ENCODE measurements around the gene TPRN. TPM values are rescaled to one million over a fixed set of nuclear protein-coding genes. Genes with fewer than 3 reads are reported as not detected.
A peak's percentile ranks its signal among the peaks of the same experiment; 100 is the strongest.

The TPRN gene
- total and polyA plus RNA-seq, 3 experiments from 2014 or later, result 0.76 to 15.1 (median 14.1) TPM

DNA sequence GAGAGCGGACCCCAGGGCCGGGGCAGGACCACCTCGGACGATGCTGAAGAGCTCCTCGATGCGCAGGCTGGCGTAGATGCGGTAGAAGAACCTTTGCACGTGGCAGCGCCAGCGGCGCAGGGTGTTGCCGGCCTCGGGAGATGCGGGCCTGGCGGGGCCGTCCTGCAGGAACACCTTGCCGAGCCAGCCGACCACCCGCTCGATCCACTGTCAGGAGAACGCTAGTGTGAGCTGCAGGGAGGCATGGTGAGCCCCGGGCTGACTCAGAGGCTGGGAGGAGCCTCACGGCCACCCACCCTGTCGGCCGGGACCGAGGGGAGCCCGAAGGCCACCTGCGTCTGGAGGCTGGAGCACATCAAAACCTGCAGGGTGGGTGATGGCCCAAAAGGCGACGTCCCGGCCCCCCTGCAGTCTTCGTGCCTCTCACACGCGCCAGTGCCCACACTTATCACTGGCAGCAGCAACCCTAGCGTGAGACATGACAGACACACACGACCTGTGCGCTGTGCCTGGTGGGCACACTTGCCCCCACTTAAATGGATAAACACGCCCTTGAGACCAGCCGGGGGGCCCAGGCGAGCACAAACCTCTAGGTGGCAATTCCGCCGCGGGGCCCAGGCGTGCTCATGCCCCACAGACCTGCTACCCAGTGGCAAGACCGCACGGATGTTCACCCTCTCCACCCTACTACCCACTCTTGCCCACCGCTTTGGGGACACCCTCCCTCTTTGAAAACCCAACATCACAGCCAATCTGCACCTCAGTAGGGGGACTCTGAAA lies 15.5 kb downstream of the TPRN start:
- peak overlapping the region in 1 of 8 donors; percentile 57 for H3K27ac Mint-ChIP-seq
- CTCF ChIA-PET, result no interaction called here

DNA sequence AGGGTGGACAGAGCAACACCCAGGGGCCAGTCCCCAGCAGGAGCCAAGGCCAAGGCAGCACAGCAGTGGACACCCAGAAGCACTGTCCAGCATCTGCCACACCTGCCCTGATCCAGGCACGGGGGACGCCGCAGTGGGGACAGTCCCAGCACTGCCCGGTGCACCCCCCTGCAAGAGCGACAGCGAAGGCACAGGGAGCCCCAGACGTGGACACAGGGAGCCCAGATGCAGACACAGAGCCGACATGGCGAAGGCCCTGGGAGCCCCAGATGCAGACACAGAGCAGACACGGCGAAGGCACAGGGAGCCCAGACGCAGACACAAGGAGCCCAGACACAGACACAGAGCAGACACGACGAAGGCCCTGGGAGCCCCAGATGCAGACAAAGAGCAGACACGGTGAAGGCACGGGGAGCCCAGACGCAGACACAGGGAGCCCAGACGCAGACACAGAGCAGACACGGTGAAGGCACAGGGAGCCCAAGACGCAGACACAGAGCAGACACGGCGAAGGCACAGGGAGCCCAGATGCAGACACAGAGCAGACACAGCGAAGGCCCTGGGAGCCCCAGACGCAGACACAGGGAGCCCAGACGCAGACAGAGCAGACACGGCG lies 16.5 kb downstream of the TPRN start:
- Histone ChIP-seq H3K36me3 (ENCODE audit: insufficient read depth, low read length) (peaks cover 8% of the 10 kb centered on the region), H3K4me1 (ENCODE audit: insufficient read depth, low read length) (peaks cover 22% of the 10 kb centered on the region), H3K27ac (ENCODE audit: low read depth, low read length) (no peak overlapping the region), H3K9me3 (ENCODE audit: low read length) (no peaks in the 10 kb centered on the region), H3K4me3 (ENCODE audit: low read length) (no peak overlapping the region), H3K27me3 (ENCODE audit: insufficient read depth, low read length, poor library complexity, severe bottlenecking) (no peaks in the 10 kb centered on the region)
- H3K9me3 Mint-ChIP-seq, result no peaks in the 10 kb centered on the region
- H3K27me3 Mint-ChIP-seq, result no peaks in the 10 kb centered on the region
- DNase-seq, result no peak
- POLR2A ChIA-PET, result no interaction called here
- CTCF ChIA-PET, result no interaction called here
- peaks cover 0 to 80% (median 8%) of the 10 kb centered on the region in 3 donors for H3K36me3 Mint-ChIP-seq
- H3K4me3 Mint-ChIP-seq, result peak overlapping the region in 2 of 7 donors; percentile 36 to 78
- peaks cover 21 to 41% (median 24%) of the 10 kb centered on the region in 3 donors for H3K4me1 Mint-ChIP-seq
- peak overlapping the region in 1 of 8 donors; percentile 47 for H3K27ac Mint-ChIP-seq

More for the DNA sequence above, 15.5 kb downstream of the TPRN start:
- Histone ChIP-seq H3K4me3 (ENCODE audit: low read length) (no peak overlapping the region), H3K27me3 (ENCODE audit: insufficient read depth, low read length, poor library complexity, severe bottlenecking) (no peaks in the 10 kb centered on the region), H3K4me1 (ENCODE audit: insufficient read depth, low read length) (peaks cover 32% of the 10 kb centered on the region), H3K9me3 (ENCODE audit: low read length) (no peaks in the 10 kb centered on the region), H3K27ac (ENCODE audit: low read depth, low read length) (no peak overlapping the region), H3K36me3 (ENCODE audit: insufficient read depth, low read length) (peaks cover 8% of the 10 kb centered on the region)
- DNase-seq, result no peak
- no peaks in the 10 kb centered on the region for H3K9me3 Mint-ChIP-seq
- peak overlapping the region in 1 of 7 donors; percentile 13 for H3K4me3 Mint-ChIP-seq
- peaks cover 28 to 48% (median 29%) of the 10 kb centered on the region in 3 donors for H3K4me1 Mint-ChIP-seq
- POLR2A ChIA-PET, result no interaction called here
- no peaks in the 10 kb centered on the region for H3K27me3 Mint-ChIP-seq
- peaks cover 0 to 77% (median 8%) of the 10 kb centered on the region in 3 donors for H3K36me3 Mint-ChIP-seq

DNA sequence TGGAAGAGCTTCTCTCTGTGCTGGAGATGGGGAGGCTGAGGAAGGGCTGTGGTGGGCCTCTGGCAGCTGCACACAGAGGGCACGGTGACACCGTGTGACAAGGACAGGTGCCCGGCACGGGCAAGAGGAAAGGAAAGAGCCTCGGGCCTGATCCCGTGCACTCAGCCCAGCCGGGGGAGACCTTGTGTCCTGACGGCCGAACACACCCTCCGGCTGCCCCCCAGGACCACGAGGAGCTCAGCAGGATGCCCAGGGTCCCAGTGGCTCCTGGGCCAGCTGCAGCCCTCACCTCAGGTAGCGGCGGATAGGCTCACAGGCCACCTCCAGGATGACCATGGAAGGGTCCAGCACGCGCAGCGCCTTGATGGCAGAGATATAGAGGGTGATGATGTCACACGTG lies 17.7 kb downstream of the TPRN start:
- H3K27ac Mint-ChIP-seq, result peak overlapping the region in 1 of 8 donors; percentile 48
- DNase-seq, result no peak
- no peak overlapping the region for H3K4me3 Mint-ChIP-seq
- no peaks in the 10 kb centered on the region for H3K27me3 Mint-ChIP-seq
- H3K9me3 ChIP-seq (ENCODE audit: low read length), result no peaks in the 10 kb centered on the region
- H3K4me3 ChIP-seq (ENCODE audit: low read length), result no peak overlapping the region
- peaks cover 8% of the 10 kb centered on the region for H3K36me3 ChIP-seq (ENCODE audit: insufficient read depth, low read length)
- peaks cover 0 to 79% (median 8%) of the 10 kb centered on the region in 3 donors for H3K36me3 Mint-ChIP-seq
- no peak overlapping the region for H3K27ac ChIP-seq (ENCODE audit: low read depth, low read length)
- H3K9me3 Mint-ChIP-seq, result no peaks in the 10 kb centered on the region
- H3K4me1 Mint-ChIP-seq, result peaks cover 18 to 32% (median 20%) of the 10 kb centered on the region in 3 donors
- CTCF ChIA-PET, result no interaction called here
- POLR2A ChIA-PET, result interaction anchor here (1.1 kb wide), 1 partner anchor 17 kb away, joined by 3 read pairs; no protein-coding TSS in a partner anchor
- H3K4me1 ChIP-seq (ENCODE audit: insufficient read depth, low read length), result peaks cover 20% of the 10 kb centered on the region
- H3K27me3 ChIP-seq (ENCODE audit: insufficient read depth, low read length, poor library complexity, severe bottlenecking), result no peaks in the 10 kb centered on the region

DNA sequence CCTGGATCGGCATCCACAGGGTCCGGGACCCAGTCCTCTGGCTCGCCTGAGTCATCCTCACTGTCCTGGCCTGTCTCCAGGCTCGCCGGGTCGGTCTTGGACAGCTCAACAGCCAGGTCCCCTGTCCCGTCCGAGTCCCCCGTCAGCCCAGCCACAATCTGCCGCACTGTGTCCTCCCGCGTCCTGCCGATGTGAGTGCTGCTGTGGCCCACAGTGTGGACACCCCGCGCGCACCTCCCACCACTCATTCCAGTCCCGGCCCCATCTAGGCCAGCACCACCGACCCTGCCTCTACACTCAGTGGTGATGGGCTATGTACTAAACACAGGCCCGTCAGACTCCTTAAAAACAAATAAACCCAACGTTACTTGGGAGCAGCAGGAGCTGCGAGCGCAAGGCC lies 18.9 kb downstream of the TPRN start:
- Mint-ChIP-seq H3K4me3 (peak overlapping the region in 1 of 7 donors; percentile 35), H3K36me3 (peaks cover 0 to 80% (median 6%) of the 10 kb centered on the region in 3 donors), H3K4me1 (peaks cover 7 to 21% (median 9%) of the 10 kb centered on the region in 3 donors), H3K9me3 (no peaks in the 10 kb centered on the region), H3K27ac (no peak overlapping the region), H3K27me3 (no peaks in the 10 kb centered on the region)
- POLR2A ChIA-PET, result no interaction called here
- no peaks in the 10 kb centered on the region for H3K27me3 ChIP-seq (ENCODE audit: insufficient read depth, low read length, poor library complexity, severe bottlenecking)
- CTCF ChIA-PET, result no interaction called here
- H3K4me3 ChIP-seq (ENCODE audit: low read length), result no peak overlapping the region
- peaks cover 9% of the 10 kb centered on the region for H3K4me1 ChIP-seq (ENCODE audit: insufficient read depth, low read length)
- H3K27ac ChIP-seq (ENCODE audit: low read depth, low read length), result no peak overlapping the region
- DNase-seq, result no peak
- peaks cover 8% of the 10 kb centered on the region for H3K36me3 ChIP-seq (ENCODE audit: insufficient read depth, low read length)
- H3K9me3 ChIP-seq (ENCODE audit: low read length), result no peaks in the 10 kb centered on the region

DNA sequence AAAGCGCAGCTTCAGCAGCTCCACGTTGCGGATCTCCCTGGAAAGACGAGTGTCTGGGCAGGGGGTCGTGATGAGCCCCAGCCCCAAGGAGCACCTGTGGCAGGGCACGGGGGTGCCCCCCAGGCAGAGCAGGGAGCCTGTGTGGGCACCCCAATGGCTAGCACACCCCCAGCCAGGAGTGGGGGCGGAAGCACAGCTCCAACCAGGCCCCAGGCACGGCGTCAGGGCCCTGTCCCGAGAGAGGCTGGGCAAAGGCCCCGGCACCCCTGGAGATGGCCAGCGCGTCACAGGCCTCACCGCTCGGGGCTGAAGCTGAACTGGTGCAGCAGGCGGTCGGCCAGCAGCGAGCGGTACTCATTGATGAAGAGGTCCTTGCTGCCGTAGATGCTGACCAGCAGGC lies 20.1 kb downstream of the TPRN start:
- Mint-ChIP-seq H3K4me1 (peaks cover 4 to 17% (median 5%) of the 10 kb centered on the region in 3 donors), H3K9me3 (no peaks in the 10 kb centered on the region), H3K4me3 (no peak overlapping the region), H3K36me3 (peaks cover 0 to 72% (median 6%) of the 10 kb centered on the region in 3 donors), H3K27ac (no peak overlapping the region), H3K27me3 (no peaks in the 10 kb centered on the region)
- no peaks in the 10 kb centered on the region for H3K4me1 ChIP-seq (ENCODE audit: insufficient read depth, low read length)
- DNase-seq, result no peak
- H3K36me3 ChIP-seq (ENCODE audit: insufficient read depth, low read length), result peaks cover 8% of the 10 kb centered on the region
- no peak overlapping the region for H3K27ac ChIP-seq (ENCODE audit: low read depth, low read length)
- no peaks in the 10 kb centered on the region for H3K27me3 ChIP-seq (ENCODE audit: insufficient read depth, low read length, poor library complexity, severe bottlenecking)
- ChIA-PET POLR2A (interaction anchor here (1.2 kb wide), 1 partner anchor 8 kb away, joined by 4 read pairs; no protein-coding TSS in a partner anchor), CTCF (interaction anchor here (0.5 kb wide), 1 partner anchor 53 kb away, joined by 3 read pairs; no protein-coding TSS in a partner anchor)
- no peaks in the 10 kb centered on the region for H3K9me3 ChIP-seq (ENCODE audit: low read length)
- H3K4me3 ChIP-seq (ENCODE audit: low read length), result no peak overlapping the region

DNA sequence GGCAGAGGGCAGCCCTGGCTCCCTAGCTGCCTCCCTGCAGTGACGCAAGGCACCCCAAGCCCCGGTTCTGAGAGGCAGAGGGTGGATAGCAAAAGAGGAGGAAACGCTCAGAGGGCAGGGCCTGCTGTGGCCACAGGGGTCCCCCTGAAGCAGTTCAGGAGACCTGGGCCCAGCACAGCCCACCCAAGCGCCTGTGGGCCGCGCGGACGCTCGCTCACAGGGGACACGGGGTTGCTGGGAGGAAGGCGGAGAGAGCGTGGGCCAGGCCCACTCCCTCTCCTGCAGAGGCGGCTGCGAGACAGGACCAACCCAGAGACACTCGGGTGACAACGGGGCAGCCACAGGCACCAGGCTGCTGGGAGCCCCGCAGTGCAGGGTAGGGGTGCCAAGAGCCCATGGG lies 20.8 kb downstream of the TPRN start:
- no peaks in the 10 kb centered on the region for H3K9me3 ChIP-seq (ENCODE audit: low read length)
- no peak overlapping the region for H3K27ac Mint-ChIP-seq
- H3K4me1 ChIP-seq (ENCODE audit: insufficient read depth, low read length), result no peaks in the 10 kb centered on the region
- DNase-seq, result no peak
- no peak overlapping the region for H3K4me3 Mint-ChIP-seq
- no peaks in the 10 kb centered on the region for H3K27me3 Mint-ChIP-seq
- peaks cover 4 to 13% (median 5%) of the 10 kb centered on the region in 3 donors for H3K4me1 Mint-ChIP-seq
- POLR2A ChIA-PET, result interaction anchor here (1.2 kb wide), 1 partner anchor 9 kb away, joined by 4 read pairs; no protein-coding TSS in a partner anchor
- no peaks in the 10 kb centered on the region for H3K27me3 ChIP-seq (ENCODE audit: insufficient read depth, low read length, poor library complexity, severe bottlenecking)
- no peaks in the 10 kb centered on the region for H3K9me3 Mint-ChIP-seq
- H3K36me3 Mint-ChIP-seq, result peaks cover 0 to 67% (median 6%) of the 10 kb centered on the region in 3 donors
- H3K27ac ChIP-seq (ENCODE audit: low read depth, low read length), result no peak overlapping the region
- CTCF ChIA-PET, result interaction anchor here (0.9 to 1.5 kb wide), 2 partner anchors 9 to 47 kb away, joined by 3 read pairs; partner anchors contain the start of gene RNF224
- no peak overlapping the region for H3K4me3 ChIP-seq (ENCODE audit: low read length)
- peaks cover 8% of the 10 kb centered on the region for H3K36me3 ChIP-seq (ENCODE audit: insufficient read depth, low read length)

DNA sequence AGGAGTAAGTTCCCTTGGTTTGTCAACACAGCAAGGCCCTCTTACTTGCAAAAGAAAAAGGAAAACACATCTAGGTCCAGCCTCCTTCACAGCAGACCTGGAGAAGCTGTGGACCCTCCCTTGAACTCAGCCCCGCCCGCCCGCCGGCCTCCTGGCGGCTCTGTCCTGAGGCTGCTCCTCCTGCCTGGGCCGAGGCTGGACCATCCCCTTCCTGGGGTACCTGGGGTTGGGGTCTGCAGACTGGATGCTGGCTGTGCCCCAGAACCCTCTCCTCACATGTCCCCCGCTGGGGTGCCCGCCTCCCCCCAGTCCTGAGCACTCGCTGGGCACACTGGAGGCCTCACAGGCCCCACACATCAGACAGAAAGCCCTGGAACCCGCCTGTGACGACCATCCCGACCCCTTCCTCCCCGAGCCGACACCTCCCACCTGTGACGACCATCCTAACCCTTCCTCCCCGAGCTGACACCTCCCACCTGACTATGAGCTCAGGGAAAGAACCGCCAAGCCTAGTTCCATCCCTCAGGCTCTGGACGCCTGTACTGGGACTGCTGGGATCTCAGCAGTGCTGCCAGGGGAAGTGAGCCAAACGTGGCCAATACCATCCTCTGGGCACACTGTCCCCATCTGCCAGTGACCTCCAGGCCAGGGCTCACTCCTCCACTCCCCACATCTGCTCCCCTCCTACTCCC lies 21.5 kb downstream of the TPRN start:
- Mint-ChIP-seq H3K27me3 (no peaks in the 10 kb centered on the region), H3K36me3 (peaks cover 0 to 61% (median 2%) of the 10 kb centered on the region in 3 donors), H3K4me1 (peaks cover 1 to 8% (median 3%) of the 10 kb centered on the region in 3 donors), H3K9me3 (no peaks in the 10 kb centered on the region), H3K27ac (peak overlapping the region in 1 of 8 donors; percentile 39), H3K4me3 (no peak overlapping the region)
- Histone ChIP-seq H3K4me3 (ENCODE audit: low read length) (no peak overlapping the region), H3K27me3 (ENCODE audit: insufficient read depth, low read length, poor library complexity, severe bottlenecking) (no peaks in the 10 kb centered on the region), H3K36me3 (ENCODE audit: insufficient read depth, low read length) (peaks cover 8% of the 10 kb centered on the region), H3K9me3 (ENCODE audit: low read length) (no peaks in the 10 kb centered on the region), H3K4me1 (ENCODE audit: insufficient read depth, low read length) (no peaks in the 10 kb centered on the region), H3K27ac (ENCODE audit: low read depth, low read length) (no peak overlapping the region)
- no peak for DNase-seq
- POLR2A ChIA-PET, result no interaction called here
- CTCF ChIA-PET, result interaction anchor here (0.9 to 1.5 kb wide), 2 partner anchors 10 to 48 kb away, joined by 3 read pairs; partner anchors contain the start of gene RNF224
